GM19397 (cell line): ENCODE results near the gene SGIP1.
"Not testable (repeated sequence)": the region's sequence is repeated elsewhere in the genome, so short reads cannot be mapped to it uniquely, and the experiment has no call there.

Source experiments
- ATAC-seq: cut with Tn5 transposase; IDR thresholded peaks from one replicate; pipeline ENCODE4 v1.9.1; 2021; ENCODE audit warnings: mild to moderate bottlenecking, moderate library complexity; ENCODE audit not compliant: unreplicated experiment

SGIP1 gene

GRCh38 chr1:66552829-66553228 is 18.9 kb downstream of the SGIP1 start:
- no peak for ATAC-seq

GRCh38 chr1:66553846-66554245 is 19.9 kb downstream of the SGIP1 start:
- no peak for ATAC-seq

DNA sequence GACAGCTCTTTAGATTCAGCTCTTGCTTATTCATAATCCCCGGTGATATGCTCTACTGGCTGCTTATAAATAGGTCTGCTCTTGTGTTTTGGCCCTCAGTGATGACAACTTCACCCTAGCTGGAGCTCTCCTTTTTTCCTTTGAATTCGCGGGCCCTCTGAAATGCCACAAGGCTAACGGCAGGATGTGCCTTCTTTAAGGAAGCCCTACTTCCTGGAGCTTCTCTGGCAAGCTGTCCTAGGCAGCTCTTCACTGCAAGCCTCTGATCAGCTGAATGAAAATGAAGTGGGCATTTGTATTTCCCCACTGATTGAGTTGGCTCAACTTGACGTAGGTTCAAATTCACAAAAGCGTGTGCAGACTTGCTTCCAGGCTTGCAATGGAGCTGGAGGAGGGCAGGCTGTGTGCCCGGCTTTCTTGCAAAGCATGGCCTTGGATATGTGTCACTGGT is 22.2 kb downstream of the SGIP1 start:
- no peak for ATAC-seq

DNA sequence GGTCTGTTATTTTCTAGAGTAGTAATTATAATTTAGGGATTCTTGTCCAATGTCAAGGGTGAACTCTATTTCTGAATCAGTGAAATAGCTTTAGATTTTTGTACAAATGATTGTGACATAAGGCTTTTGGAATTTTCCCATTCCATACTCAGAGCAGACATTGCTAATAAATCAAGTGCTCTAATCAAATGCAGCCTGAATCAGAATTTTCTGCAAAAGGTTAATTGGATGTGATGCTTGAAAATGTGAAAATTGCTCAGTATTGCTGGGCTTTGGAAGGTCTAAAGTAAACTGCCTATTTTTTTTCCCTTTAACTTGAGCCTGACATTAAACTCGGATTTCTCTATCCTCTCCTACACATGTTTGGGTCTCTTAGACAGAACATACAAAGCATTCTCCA is 23.2 kb downstream of the SGIP1 start:
- no peak for ATAC-seq

- no peak for ATAC-seq
These were observed 25.6 kb downstream of the SGIP1 start for GRCh38 chr1:66559517-66559916.

GRCh38 chr1:66562561-66562960 is 28.6 kb downstream of the SGIP1 start:
- no peak for ATAC-seq

GRCh38 chr1:66563094-66563800 is 29.3 kb downstream of the SGIP1 start:
- ATAC-seq = no peak

DNA sequence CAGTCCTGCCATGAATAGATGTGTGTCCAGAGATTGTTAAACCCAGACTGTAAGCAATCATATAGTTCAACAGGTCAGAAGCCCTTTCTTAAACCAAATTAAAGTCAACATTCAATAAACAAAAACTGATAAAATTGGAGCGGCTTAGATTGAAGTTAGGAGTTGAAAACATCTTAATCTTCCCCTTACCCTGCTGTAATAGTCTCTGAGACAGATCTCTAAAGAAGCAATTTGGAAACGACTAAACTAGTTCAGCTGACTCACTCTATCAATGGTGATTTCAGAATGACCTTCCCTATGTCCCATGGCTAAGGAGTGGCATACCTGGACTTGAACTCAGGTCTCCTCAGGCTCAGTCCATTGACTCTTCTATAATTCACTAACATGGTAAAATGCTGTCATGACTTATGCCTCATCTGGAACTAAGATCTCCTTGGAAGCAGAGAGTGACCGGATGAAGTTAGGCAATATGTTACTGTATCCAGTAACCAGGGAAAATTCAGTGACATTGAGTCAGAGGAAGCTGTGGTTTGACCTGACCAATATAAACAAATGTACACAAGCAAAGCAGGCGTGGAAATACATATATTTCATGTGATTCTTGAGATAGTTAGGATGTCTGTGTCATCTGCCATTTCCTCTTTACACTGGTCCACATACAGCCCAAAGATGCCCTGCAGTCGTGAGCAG is 30.1 kb downstream of the SGIP1 start:
- no peak for ATAC-seq

DNA sequence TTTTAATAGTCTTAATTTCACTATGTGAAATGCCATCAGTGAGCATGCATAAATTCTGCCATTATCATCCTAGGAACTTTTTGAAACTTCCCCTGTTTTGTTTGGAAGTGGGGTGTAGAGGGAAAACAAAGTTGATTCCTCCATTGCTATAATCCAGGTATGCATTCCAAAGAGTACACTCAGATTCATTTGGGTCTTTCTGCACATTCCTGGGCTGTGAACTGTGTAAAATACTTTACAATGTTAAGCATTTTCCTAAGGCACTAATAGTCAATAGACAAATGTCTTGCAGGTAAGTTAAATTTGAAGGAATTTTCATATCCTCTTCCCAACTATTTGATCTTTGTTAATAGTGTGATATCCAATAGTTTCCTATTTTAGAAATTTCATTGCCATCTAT is 36.2 kb downstream of the SGIP1 start:
- ATAC-seq = no peak

DNA sequence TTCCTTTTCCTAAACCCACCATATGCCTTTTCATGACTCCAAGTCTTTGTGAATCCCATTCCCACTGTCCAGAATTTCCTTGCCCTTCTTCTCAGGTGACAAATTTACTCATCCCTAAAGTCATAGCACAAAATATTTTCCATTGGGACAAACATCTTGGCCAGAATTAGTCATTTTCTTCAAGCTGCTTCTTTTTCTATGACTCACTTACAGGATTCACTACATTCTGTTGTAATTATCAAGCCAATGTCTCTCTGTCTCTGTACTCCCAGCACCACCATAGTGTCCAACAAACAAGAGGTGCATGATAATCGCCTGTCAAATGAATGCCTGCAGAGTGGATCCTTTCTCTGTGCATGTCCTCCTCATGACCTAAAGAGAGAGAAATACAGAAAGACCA is 37.8 kb downstream of the SGIP1 start:
- ATAC-seq = no peak

DNA sequence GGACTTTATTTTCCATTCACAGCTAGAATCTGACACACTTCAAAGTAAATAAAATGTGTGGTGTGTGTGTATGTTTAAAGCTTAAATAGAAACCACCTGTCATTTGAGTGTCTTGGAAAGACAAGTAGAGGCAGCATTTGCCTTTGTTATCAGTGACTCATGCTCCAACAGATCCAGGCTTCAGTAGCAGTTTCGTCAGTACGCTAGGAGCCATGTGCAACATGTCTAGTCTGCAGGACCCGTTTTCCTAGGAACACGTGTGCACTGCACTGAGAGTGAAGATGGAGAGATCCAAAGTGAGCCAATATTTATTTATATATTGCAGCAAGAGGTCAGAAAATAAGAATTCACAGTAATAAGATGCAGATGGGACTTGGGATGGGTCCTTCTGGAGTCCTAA is 41.8 kb downstream of the SGIP1 start:
- no peak for ATAC-seq

DNA sequence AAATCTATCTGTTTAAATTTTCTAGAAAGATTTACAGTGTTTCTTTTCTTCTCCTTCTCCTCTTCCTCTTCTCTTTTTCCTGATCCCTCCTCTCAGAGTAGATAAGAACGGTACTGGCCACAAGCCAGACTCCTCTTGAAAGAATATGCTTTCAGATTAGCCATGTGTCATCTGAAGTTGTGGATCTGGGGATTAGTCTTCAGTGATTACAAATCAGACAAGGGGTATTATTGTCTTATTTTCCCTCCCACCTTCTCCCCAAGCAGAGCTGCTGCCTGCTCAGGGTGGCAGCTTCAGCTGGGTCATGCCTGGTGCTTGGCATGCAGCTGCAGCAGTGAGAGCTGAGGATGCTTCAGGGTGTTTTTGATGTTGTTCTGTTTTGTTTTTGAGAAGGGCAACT is 42.7 kb downstream of the SGIP1 start:
- no peak for ATAC-seq

GRCh38 chr1:66578841-66579240 is 44.9 kb downstream of the SGIP1 start:
- no peak for ATAC-seq

- no peak for ATAC-seq
These were observed 46.1 kb downstream of the SGIP1 start for GRCh38 chr1:66580081-66580480.

DNA sequence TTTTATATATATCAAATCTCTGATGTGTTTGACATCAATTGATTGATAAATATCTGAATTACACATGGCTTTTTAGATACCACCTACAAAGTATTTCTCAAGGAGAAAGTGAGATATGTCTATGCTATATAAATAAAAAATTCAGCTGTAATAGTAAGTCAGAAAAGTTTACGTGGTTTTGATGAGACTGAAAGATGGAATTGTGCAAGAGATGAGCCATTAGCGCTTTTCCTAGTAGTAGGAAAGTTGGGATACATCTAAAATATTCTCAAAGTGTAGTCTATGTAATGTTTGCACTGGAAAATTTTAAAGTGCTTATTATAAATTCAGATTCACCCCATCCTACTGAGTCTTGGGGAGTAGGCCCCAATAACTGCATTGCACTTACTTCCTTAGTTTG is 49.1 kb downstream of the SGIP1 start:
- no peak for ATAC-seq

DNA sequence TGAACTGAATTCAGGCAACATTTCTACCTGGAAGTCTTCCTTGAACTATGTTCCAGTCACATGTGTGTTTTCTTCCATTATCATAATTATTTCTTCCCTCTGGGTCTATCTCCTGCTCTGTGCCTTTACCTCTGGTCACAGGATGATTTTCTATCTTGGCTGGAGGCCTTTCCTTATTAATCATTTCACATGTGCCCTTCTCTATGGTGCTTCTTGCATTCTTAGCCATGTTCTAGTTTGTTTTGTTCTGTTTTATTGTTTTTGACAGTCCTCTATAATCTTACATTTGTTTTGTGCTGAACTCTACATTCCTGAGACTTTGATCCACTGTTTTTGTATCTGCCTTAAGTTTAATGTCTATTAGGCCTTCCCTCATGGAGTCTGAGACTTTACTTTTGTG is 51.0 kb downstream of the SGIP1 start:
- ATAC-seq = no peak

GRCh38 chr1:66589326-66589725 is 55.4 kb downstream of the SGIP1 start:
- ATAC-seq = no peak

DNA sequence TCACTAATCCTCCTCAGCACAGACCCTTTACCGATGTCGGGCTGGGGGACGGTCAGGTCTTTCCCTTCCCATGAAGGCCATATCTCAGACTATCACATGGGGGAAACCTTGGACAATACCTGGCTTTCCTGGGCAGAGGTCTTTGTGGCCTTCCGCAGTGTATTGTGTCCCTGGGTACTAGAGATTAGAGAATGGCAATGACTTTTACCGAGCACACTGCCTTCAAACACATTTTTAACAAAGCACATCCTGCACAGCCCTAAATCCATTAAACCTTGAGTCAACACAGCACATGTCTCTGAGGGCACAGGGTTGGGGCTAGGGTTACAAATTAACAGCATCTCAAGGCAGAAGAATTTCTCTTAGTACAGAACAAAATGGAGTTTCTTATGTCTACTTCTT is 58.2 kb downstream of the SGIP1 start:
- not testable (repeated sequence) for ATAC-seq

DNA sequence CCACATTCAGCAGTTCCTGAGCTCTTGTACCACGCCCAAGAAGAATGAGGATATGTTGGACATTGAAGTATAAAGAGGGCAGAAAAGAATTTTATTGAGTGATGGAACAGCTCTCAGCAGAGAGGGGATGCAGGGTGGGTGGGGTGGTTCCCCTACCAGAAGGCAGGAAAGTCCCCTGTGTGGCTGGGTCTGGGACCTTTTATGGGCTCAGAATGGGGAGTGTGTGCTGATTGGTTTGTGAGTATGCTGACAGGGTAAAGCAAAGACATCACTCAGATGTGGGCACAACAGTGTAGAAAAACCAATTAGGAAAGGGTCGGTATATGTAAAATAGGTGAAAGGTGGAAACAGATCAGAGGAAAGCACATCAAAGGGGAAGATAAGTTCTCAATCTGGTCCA is 62.2 kb downstream of the SGIP1 start:
- no peak for ATAC-seq

- ATAC-seq = no peak
These were observed 63.5 kb downstream of the SGIP1 start for GRCh38 chr1:66597500-66597899.

- no peak for ATAC-seq
These were observed 64.7 kb downstream of the SGIP1 start for GRCh38 chr1:66598670-66599069.

DNA sequence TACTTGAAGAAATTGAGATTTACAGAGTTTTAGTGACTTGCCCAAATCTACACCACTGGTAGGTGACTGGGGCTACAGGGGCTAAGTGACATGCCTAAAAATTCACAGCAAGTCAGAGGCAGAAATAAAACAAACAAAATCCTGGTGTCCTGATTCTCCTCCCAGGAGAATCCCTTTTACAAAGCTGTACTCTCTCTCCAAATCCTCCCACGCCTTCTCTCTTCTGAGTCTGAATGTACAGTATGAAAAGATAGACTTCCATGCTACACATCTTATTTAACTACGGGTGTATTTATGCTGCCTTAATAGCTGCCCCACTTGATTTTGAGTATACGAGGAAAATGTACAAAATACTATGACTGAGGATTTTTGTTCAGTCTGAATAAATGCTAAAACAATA is 65.4 kb downstream of the SGIP1 start:
- no peak for ATAC-seq
